Liver (tissue), 9 donors: ENCODE measurements around the gene DUOXA2. TPM values are rescaled to one million over a fixed set of nuclear protein-coding genes. Genes with fewer than 3 reads are reported as not detected.

Experiments
- DNase-seq: peaks from one replicate; pipeline ENCODE4 v3.0.0-alpha.2; 2017; ENCODE audit warnings: low spot score
- H3K27ac ChIP-seq, 2 donors: one replicate each; pipeline ENCODE4 v1.7.0; 2013; ENCODE audit warnings: inconsistent platforms in 2 of 2, low read length in 2 of 2, control low read depth in 1 of 2, low read depth in 1 of 2, mild to moderate bottlenecking in 1 of 2
- H3K27me3 ChIP-seq, 4 donors: one replicate each; pipeline versions ENCODE4 v1.6.1 to v1.7.0; 2013; ENCODE audit warnings: low read length in 3 of 4, inconsistent platforms in 1 of 4, mild to moderate bottlenecking in 1 of 4, moderate library complexity in 1 of 4; ENCODE audit not compliant: control insufficient read depth in 4 of 4, insufficient read depth in 4 of 4
- H3K36me3 ChIP-seq, 4 donors: one replicate each; pipeline versions ENCODE4 v1.6.1 to v1.7.0; 2013; ENCODE audit warnings: low read length in 3 of 4, mild to moderate bottlenecking in 3 of 4, low read depth in 1 of 4, moderate library complexity in 1 of 4; ENCODE audit not compliant: control insufficient read depth in 4 of 4, insufficient read depth in 3 of 4
- H3K4me1 ChIP-seq, 4 donors: one replicate each; pipeline versions ENCODE4 v1.6.1 to v1.7.0; 2013; ENCODE audit warnings: low read length in 3 of 4, mild to moderate bottlenecking in 3 of 4, moderate library complexity in 1 of 4; ENCODE audit not compliant: control insufficient read depth in 4 of 4, insufficient read depth in 4 of 4
- H3K4me3 ChIP-seq, 3 donors: one replicate each; pipeline versions ENCODE4 v1.6.1 to v1.7.0; 2013; ENCODE audit warnings: low read length in 3 of 3, control low read depth in 1 of 3, low read depth in 1 of 3, mild to moderate bottlenecking in 1 of 3
- H3K9ac ChIP-seq, 2 donors: one replicate each; pipeline ENCODE4 v1.7.0; 2013; ENCODE audit warnings: low read length in 2 of 2, mild to moderate bottlenecking in 2 of 2, moderate library complexity in 2 of 2, control low read depth in 1 of 2, low read depth in 1 of 2
- H3K9me3 ChIP-seq, 4 donors: one replicate each; pipeline versions ENCODE4 v1.6.1 to v1.7.0; 2013; ENCODE audit warnings: low read length in 3 of 4; ENCODE audit not compliant: control insufficient read depth in 4 of 4
- CTCF ChIP-seq: fragments of 150-350 bp; IDR thresholded peaks from 2 replicates; pipeline ENCODE4 v1.5.1; 2017; ENCODE audit warnings: improper control_type of control experiment, low read depth, low read length; ENCODE audit not compliant: missing input control
- EGR1 ChIP-seq, 2 donors: IDR thresholded peaks; 2 replicates each; pipeline ENCODE4 v1.6.1; 2016 to 2018; ENCODE audit warnings: antibody characterized with exemption in 2 of 2, low read depth in 2 of 2
- FOXA2 ChIP-seq: IDR thresholded peaks from 2 replicates; pipeline ENCODE4 v1.6.1; 2016; ENCODE audit warnings: antibody characterized with exemption
- GABPA ChIP-seq, 2 donors: IDR thresholded peaks in 1 of 2; conservative IDR thresholded peaks in 1 of 2; 2 replicates each; pipeline ENCODE4 v1.6.1; 2016; ENCODE audit warnings: antibody characterized with exemption in 2 of 2, mild to moderate bottlenecking in 1 of 2, moderate library complexity in 1 of 2
- HNF4A ChIP-seq, 2 donors: conservative IDR thresholded peaks; 2 replicates each; pipeline ENCODE4 v1.6.1; 2016; ENCODE audit warnings: antibody characterized with exemption in 2 of 2, mild to moderate bottlenecking in 2 of 2
- HNF4G ChIP-seq: IDR thresholded peaks from 2 replicates; pipeline ENCODE4 v1.6.1; 2016; ENCODE audit warnings: antibody characterized with exemption
- JUND ChIP-seq, 2 donors: IDR thresholded peaks; 2 replicates each; pipeline ENCODE4 v1.6.1; 2016; ENCODE audit warnings: antibody characterized with exemption in 2 of 2
- MAX ChIP-seq: IDR thresholded peaks from 2 replicates; pipeline ENCODE4 v1.6.1; 2016; ENCODE audit warnings: antibody characterized with exemption
- RAD21 ChIP-seq, 2 donors: IDR thresholded peaks; 2 replicates each; pipeline ENCODE4 v1.6.1; 2016; ENCODE audit warnings: antibody characterized with exemption in 2 of 2, mild to moderate bottlenecking in 2 of 2
- RXRA ChIP-seq, 2 donors: IDR thresholded peaks; 2 replicates each; pipeline ENCODE4 v1.6.1; 2017 to 2018; ENCODE audit warnings: antibody characterized with exemption in 2 of 2, mild to moderate bottlenecking in 1 of 2
- SP1 ChIP-seq: IDR thresholded peaks from 2 replicates; pipeline ENCODE4 v1.6.1; 2018; ENCODE audit warnings: antibody characterized with exemption, mild to moderate bottlenecking
- ZBTB33 ChIP-seq: IDR thresholded peaks from 2 replicates; pipeline ENCODE4 v1.6.1; 2016; ENCODE audit warnings: antibody characterized with exemption
- WGBS: extraction: QIAGEN DNeasy Blood & Tissue Kit; methylation state at CpG from one replicate; pipeline ENCODE4 v1.1.7; 2013; 5-methylcytosine and 5-hydroxymethylcytosine counted together
- polyA plus RNA-seq, 2 donors: library from polyadenylated mRNA; stranded (reverse) in 1 of 2; unstranded in 1 of 2; fragments of 200-250 nt in 1 of 2; fragments of >200 nt in 1 of 2; fragmentation: Nextera tagmentation in 1 of 2; extraction: Ambion mirVana in 1 of 2; gene quantifications; one replicate each; pipeline versions ENCODE4 v1.2.1 to v1.2.3, GENCODE V29; 2013 to 2015
- total RNA-seq, 2 donors: library from RNA; depleted of rRNA; stranded (reverse); fragments of >200 nt; gene quantifications; one replicate each; pipeline ENCODE4 v1.2.3, GENCODE V29; 2014
- TF ChIP-seq, protein P1 (sequence below): IDR thresholded peaks from 2 replicates; pipeline ENCODE4 v1.6.1; 2016; ENCODE audit warnings: antibody characterized with exemption
- donor health status: healthy.
- donor health status: healthy.
- donor health status: healthy.
- donor health status: healthy.
- donor health status: healthy.

Gene DUOXA2
- total and polyA plus RNA-seq, 4 donors: 0.07 TPM; not detected in 3

GRCh38 chr15:45161666-45162065 is 47.5 kb downstream of the DUOXA2 start:
- Histone ChIP-seq H3K4me3 (no peak overlapping the region), H3K27ac (no peak overlapping the region), H3K36me3 (no peaks in the 10 kb centered on the region), H3K9ac (no peak overlapping the region), H3K4me1 (peaks cover 0 to 9% (median 3%) of the 10 kb centered on the region in 4 donors), H3K9me3 (no peaks in the 10 kb centered on the region), H3K27me3 (no peaks in the 10 kb centered on the region)
- 92% methylated on average over 14 of the region's 14 CpGs for WGBS
- TF ChIP-seq SP1 (no peak), HNF4A (conservative IDR thresholded peaks at IDR 0.05) (no peak), RXRA (IDR thresholded peaks at IDR 0.05) (no peak), JUND (IDR thresholded peaks at IDR 0.05) (no peak), GABPA (IDR thresholded peaks at IDR 0.05 in 1 of 2, conservative IDR thresholded peaks at IDR 0.05 in 1 of 2) (no peak), ZBTB33 (no peak), FOXA2 (no peak), HNF4G (no peak), MAX (no peak)
- TF ChIP-seq, protein P1, sequence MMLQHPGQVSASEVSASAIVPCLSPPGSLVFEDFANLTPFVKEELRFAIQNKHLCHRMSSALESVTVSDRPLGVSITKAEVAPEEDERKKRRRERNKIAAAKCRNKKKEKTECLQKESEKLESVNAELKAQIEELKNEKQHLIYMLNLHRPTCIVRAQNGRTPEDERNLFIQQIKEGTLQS: no peak
- no peak for DNase-seq

- Histone ChIP-seq H3K9me3 (no peaks in the 10 kb centered on the region), H3K36me3 (no peaks in the 10 kb centered on the region), H3K27ac (no peak overlapping the region), H3K4me3 (no peak overlapping the region), H3K4me1 (peaks cover 2 to 12% (median 3%) of the 10 kb centered on the region in 4 donors), H3K9ac (no peak overlapping the region), H3K27me3 (no peaks in the 10 kb centered on the region)
- TF ChIP-seq, protein P1: no peak
- TF ChIP-seq EGR1 (IDR thresholded peaks at IDR 0.05; ENCODE audit: low read depth in 2 of 2) (no peak), HNF4G (no peak), CTCF (peak; percentile 97), RAD21 (IDR thresholded peaks at IDR 0.05) (peak; percentile 97 to 99), GABPA (IDR thresholded peaks at IDR 0.05 in 1 of 2, conservative IDR thresholded peaks at IDR 0.05 in 1 of 2) (no peak), RXRA (IDR thresholded peaks at IDR 0.05) (no peak)
- WGBS: 8% methylated on average over 7 of the region's 7 CpGs
- peak; percentile 82 for DNase-seq
These were observed 48.8 kb downstream of the DUOXA2 start for GRCh38 chr15:45162771-45163507.
